Neural cell (in vitro differentiated cells): Measurements from ENCODE around the gene RGL1.

ENCODE experiments used
- CTCF ChIP-seq: fragments of 450-650 bp; IDR thresholded peaks from 2 replicates; pipeline ENCODE4 v1.5.1; 2014; ENCODE audit warnings: antibody characterized with exemption, mild to moderate bottlenecking, moderate library complexity; ENCODE audit not compliant: poor library complexity, severe bottlenecking
- EP300 ChIP-seq: fragments of 450-650 bp; conservative IDR thresholded peaks from 2 replicates; pipeline ENCODE4 v1.6.1; 2014; ENCODE audit warnings: antibody characterized with exemption, mild to moderate bottlenecking, moderate library complexity; ENCODE audit not compliant: poor library complexity, severe bottlenecking
- EZH2 ChIP-seq: fragments of 200-600, 300-800 bp; shearing (Covaris generic), sonication (generic); IDR thresholded peaks from 2 replicates; pipeline ENCODE4 v1.6.1; 2014; ENCODE audit warnings: antibody characterized with exemption, low read length, borderline replicate concordance, mild to moderate bottlenecking; ENCODE audit not compliant: insufficient read depth, poor library complexity, severe bottlenecking
- MXI1 ChIP-seq: fragments of 450-650 bp; conservative IDR thresholded peaks from 2 replicates; pipeline ENCODE4 v1.6.1; 2014; ENCODE audit warnings: antibody characterized with exemption, mild to moderate bottlenecking; ENCODE audit not compliant: poor library complexity, severe bottlenecking
- POLR2AphosphoS5 ChIP-seq: IDR thresholded peaks from 2 replicates; pipeline ENCODE4 v1.6.1; 2012
- RAD21 ChIP-seq: fragments of 450-650 bp; conservative IDR thresholded peaks from 2 replicates; pipeline ENCODE4 v1.6.1; 2014; ENCODE audit warnings: antibody characterized with exemption, mild to moderate bottlenecking, moderate library complexity
- REST ChIP-seq: IDR thresholded peaks from 2 replicates; pipeline ENCODE4 v1.6.1; 2012; ENCODE audit warnings: borderline replicate concordance
- SMC3 ChIP-seq: fragments of 450-650 bp; conservative IDR thresholded peaks from 2 replicates; pipeline ENCODE4 v1.6.1; 2014; ENCODE audit warnings: antibody characterized with exemption, mild to moderate bottlenecking, moderate library complexity; ENCODE audit not compliant: poor library complexity
- TAF1 ChIP-seq: IDR thresholded peaks from 2 replicates; pipeline ENCODE4 v1.6.1; 2012; ENCODE audit warnings: low read depth

DNA sequence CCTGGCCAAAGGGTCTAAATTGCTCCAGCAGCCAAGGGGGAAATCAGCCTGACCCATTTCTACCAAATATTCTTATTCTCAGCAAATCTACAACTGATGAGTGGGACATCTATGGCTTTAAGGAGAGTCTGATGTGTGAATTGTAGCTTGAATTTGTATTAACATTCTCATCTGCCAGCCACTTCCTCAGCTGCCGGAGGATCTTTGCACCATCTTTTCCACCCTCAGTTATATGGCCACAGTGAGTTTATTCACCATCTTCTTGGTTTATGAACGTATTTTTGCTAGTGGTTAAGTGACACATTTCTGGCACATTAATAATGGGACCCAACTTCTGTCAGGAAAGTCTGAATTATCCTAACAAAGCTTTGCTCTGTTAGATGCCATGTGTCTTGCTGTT is 163.0 kb downstream of the RGL1 start:
- TF ChIP-seq EP300 = no peak
- TF ChIP-seq POLR2AphosphoS5 = no peak
- TF ChIP-seq CTCF = no peak
- no peak for TF ChIP-seq TAF1
- no peak for TF ChIP-seq EZH2
- no peak for TF ChIP-seq SMC3
- TF ChIP-seq REST = no peak
- no peak for TF ChIP-seq RAD21
- no peak for TF ChIP-seq MXI1
